IMR-90 (cell line): ENCODE data around the gene COL6A3. TPM values are rescaled to one million over a fixed set of nuclear protein-coding genes. Genes with fewer than 3 reads are reported as not detected.
A peak's percentile ranks its signal among the peaks of the same experiment; 100 is the strongest.

Experiments
- ATAC-seq: fragments of 200-7000 bp; cut with Tn5 transposase; 2 replicates; pipeline ENCODE4 v1.9.1; 2020; ENCODE audit warnings: low read depth, mild to moderate bottlenecking, moderate library complexity
- BruUV-seq: library from RNA; stranded (reverse); fragments of 400-500 nt; replicated peaks from 2 replicates; lab custom pipeline; 2021; lab: Mats Ljungman, UMichigan
- CTCF ChIA-PET: fragments of 300-600 bp; formaldehyde crosslinking; extraction: SDS; loops from one replicate; lab custom pipeline; 2021; ENCODE audit warnings: antibody characterized with exemption; lab: Yijun Ruan, JAX
- POLR2A ChIA-PET: fragments of 300-600 bp; sonication (Branson Sonifier 250); formaldehyde crosslinking; loops from one replicate; lab custom pipeline; 2022; ENCODE audit warnings: antibody characterized with exemption; ENCODE audit not compliant: unreplicated experiment; lab: Charles Lee
- DNase-seq: peaks from one replicate; pipeline ENCODE4 v3.0.0; 2013
- H2AFZ ChIP-seq: replicated peaks from 2 replicates; pipeline ENCODE3; 2013; ENCODE audit warnings: low read length, mild to moderate bottlenecking; ENCODE audit not compliant: poor library complexity
- H2AK5ac ChIP-seq: 2 replicates; pipeline ENCODE4 v1.6.1; 2013; ENCODE audit warnings: low read depth, low read length, inconsistent platforms
- H2AK9ac ChIP-seq: replicated peaks from 2 replicates; pipeline ENCODE3; 2013; ENCODE audit warnings: mild to moderate bottlenecking, low read depth, low read length, moderate library complexity; ENCODE audit not compliant: poor library complexity
- H2BK120ac ChIP-seq: 2 replicates; pipeline ENCODE4 v1.6.1; 2013; ENCODE audit warnings: low read depth, low read length, inconsistent platforms
- H2BK15ac ChIP-seq: 3 replicates; pipeline ENCODE4 v1.6.1; 2013; ENCODE audit warnings: low read depth, low read length, inconsistent platforms
- H2BK20ac ChIP-seq: 2 replicates; pipeline ENCODE4 v1.6.1; 2013; ENCODE audit warnings: low read depth, mild to moderate bottlenecking, inconsistent platforms, low read length, moderate library complexity
- H2BK5ac ChIP-seq: 2 replicates; pipeline ENCODE4 v1.6.1; 2013; ENCODE audit warnings: mild to moderate bottlenecking, low read depth, low read length, inconsistent platforms; ENCODE audit not compliant: poor library complexity, severe bottlenecking
- H3K14ac ChIP-seq: replicated peaks from 2 replicates; pipeline ENCODE4 v1.6.1; 2013; ENCODE audit warnings: low read depth, low read length, inconsistent platforms
- H3K18ac ChIP-seq: 2 replicates; pipeline ENCODE4 v1.6.1; 2013; ENCODE audit warnings: low read depth, low read length, control low read depth
- H3K23ac ChIP-seq: 2 replicates; pipeline ENCODE4 v1.6.1; 2013; ENCODE audit warnings: low read depth, low read length, inconsistent platforms
- H3K27ac ChIP-seq: 2 replicates; pipeline ENCODE4 v1.5.1; 2013; ENCODE audit warnings: mild to moderate bottlenecking, control low read depth, low read length; ENCODE audit not compliant: insufficient read depth
- H3K27me3 ChIP-seq: 2 replicates; pipeline ENCODE4 v1.6.1; 2013; ENCODE audit warnings: low read length; ENCODE audit not compliant: control insufficient read depth, insufficient read depth
- H3K36me3 ChIP-seq: 2 replicates; pipeline ENCODE4 v1.6.1; 2013; ENCODE audit warnings: low read length, mixed read lengths; ENCODE audit not compliant: control insufficient read depth, insufficient read depth
- H3K4ac ChIP-seq: 2 replicates; pipeline ENCODE4 v1.6.1; 2013; ENCODE audit warnings: low read depth, low read length, inconsistent platforms
- H3K4me1 ChIP-seq: 2 replicates; pipeline ENCODE4 v1.6.1; 2013; ENCODE audit warnings: low read length, mixed read lengths; ENCODE audit not compliant: control insufficient read depth, insufficient read depth
- H3K4me2 ChIP-seq: 2 replicates; pipeline ENCODE4 v1.6.1; 2013; ENCODE audit warnings: low read depth, mild to moderate bottlenecking, control low read depth, low read length, moderate library complexity
- H3K4me3 ChIP-seq: 2 replicates; pipeline ENCODE4 v1.5.1; 2013; ENCODE audit warnings: low read depth, mild to moderate bottlenecking, control low read depth, low read length, moderate library complexity; ENCODE audit not compliant: insufficient read depth
- H3K56ac ChIP-seq: 2 replicates; pipeline ENCODE4 v1.6.1; 2013; ENCODE audit warnings: low read length, inconsistent platforms; ENCODE audit not compliant: insufficient read depth; ENCODE audit errors: extremely low read depth
- H3K79me1 ChIP-seq, 2 experiments: 2 replicates each; pipeline ENCODE4 v1.6.1; 2013; ENCODE audit warnings: low read length in 2 of 2, inconsistent platforms in 1 of 2, low read depth in 1 of 2
- H3K9ac ChIP-seq: 2 replicates; pipeline ENCODE4 v1.6.1; 2013; ENCODE audit warnings: low read depth, low read length, control low read depth
- H3K9me1 ChIP-seq: 2 replicates; pipeline ENCODE4 v1.6.1; 2013; ENCODE audit warnings: low read length, inconsistent platforms; ENCODE audit not compliant: insufficient read depth
- H3K9me3 ChIP-seq: 2 replicates; pipeline ENCODE4 v1.6.1; 2013; ENCODE audit warnings: low read length; ENCODE audit not compliant: control insufficient read depth, insufficient read depth
- H4K20me1 ChIP-seq: 2 replicates; pipeline ENCODE4 v1.6.1; 2013; ENCODE audit warnings: low read length, inconsistent platforms; ENCODE audit not compliant: insufficient read depth
- H4K5ac ChIP-seq: 2 replicates; pipeline ENCODE4 v1.6.1; 2013; ENCODE audit warnings: mild to moderate bottlenecking, low read depth, low read length, control low read depth
- H4K8ac ChIP-seq, 2 experiments: 2 replicates each; pipeline ENCODE4 v1.6.1; 2013; ENCODE audit warnings: low read depth in 2 of 2, low read length in 2 of 2, control low read depth in 1 of 2, inconsistent platforms in 1 of 2
- H4K91ac ChIP-seq: 2 replicates; pipeline ENCODE4 v1.6.1; 2013; ENCODE audit warnings: low read depth, low read length, inconsistent platforms; ENCODE audit not compliant: insufficient read depth
- BHLHE40 ChIP-seq: fragments of 150-350 bp; IDR thresholded peaks from 2 replicates; pipeline ENCODE4 v1.6.1; 2016; ENCODE audit warnings: mild to moderate bottlenecking, low read depth, low read length
- CEBPB ChIP-seq: IDR thresholded peaks from 2 replicates; pipeline ENCODE4 v1.6.1; 2012; ENCODE audit warnings: low read depth, low read length, improper control_type of control experiment
- CHD1 ChIP-seq: IDR thresholded peaks from 2 replicates; pipeline ENCODE4 v1.6.1; 2012; ENCODE audit warnings: low read depth, low read length, improper control_type of control experiment
- FOS ChIP-seq: fragments of 150-350 bp; IDR thresholded peaks from 2 replicates; pipeline ENCODE4 v1.6.1; 2016; ENCODE audit warnings: low read depth, low read length
- MAFK ChIP-seq: IDR thresholded peaks from 2 replicates; pipeline ENCODE4 v1.6.1; 2012; ENCODE audit warnings: low read depth, low read length, improper control_type of control experiment
- MAZ ChIP-seq: IDR thresholded peaks from 2 replicates; pipeline ENCODE4 v1.6.1; 2012; ENCODE audit warnings: low read depth, mild to moderate bottlenecking, low read length, improper control_type of control experiment, moderate library complexity, borderline replicate concordance
- MXI1 ChIP-seq: IDR thresholded peaks from 2 replicates; pipeline ENCODE4 v1.6.1; 2012; ENCODE audit warnings: low read depth, mild to moderate bottlenecking, low read length, moderate library complexity, borderline replicate concordance
- NFE2L2 ChIP-seq: fragments of 150-350 bp; IDR thresholded peaks from 2 replicates; pipeline ENCODE4 v1.6.1; 2016; ENCODE audit warnings: low read depth, mild to moderate bottlenecking, low read length
- RAD21 ChIP-seq: IDR thresholded peaks from 2 replicates; pipeline ENCODE4 v1.6.1; 2012; ENCODE audit warnings: low read length, improper control_type of control experiment
- RCOR1 ChIP-seq: IDR thresholded peaks from 2 replicates; pipeline ENCODE4 v1.6.1; 2012; ENCODE audit warnings: mild to moderate bottlenecking, low read length, improper control_type of control experiment; ENCODE audit not compliant: insufficient replicate concordance
- RFX5 ChIP-seq: IDR thresholded peaks from 2 replicates; pipeline ENCODE4 v1.8.0; 2012; ENCODE audit warnings: low read depth, mild to moderate bottlenecking, low read length, moderate library complexity
- SMC3 ChIP-seq: fragments of 150-350 bp; IDR thresholded peaks from 2 replicates; pipeline ENCODE4 v1.6.1; 2016; ENCODE audit warnings: low read depth, mild to moderate bottlenecking, antibody characterized with exemption, low read length, moderate library complexity
- WGBS, 2 experiments: methylation state at CpG; one replicate each; pipeline versions ENCODE4 v1.1.5 to v1.1.7; 2013; ENCODE audit warnings: missing lambda C conversion rate in 2 of 2; ENCODE audit not compliant: insufficient read length in 1 of 2; ENCODE audit errors: extremely low coverage in 2 of 2; 5-methylcytosine and 5-hydroxymethylcytosine counted together
- dilution Hi-C: fragments of 300-500 bp; cut with HindIII; formaldehyde crosslinking; loops from one replicate; pipeline ENCODE4 v1.14.3; 2018; ENCODE audit warnings: low sequenced_read_pairs; ENCODE audit not compliant: unreplicated experiment
- in situ Hi-C: fragments of 300-500 bp; cut with MboI; formaldehyde crosslinking; loops from 3 replicates; pipeline ENCODE4 v1.14.3; 2019; ENCODE audit warnings: low sequenced_read_pairs, inconsistent platforms, mixed read lengths
- intact Hi-C: fragments of 100-400 bp; cut with micrococcal nuclease; formaldehyde crosslinking; loops from 2 replicates; pipeline ENCODE4 v1.10.0; 2022
- polyA plus RNA-seq, 3 experiments: library from polyadenylated mRNA; depleted of rRNA; stranded (reverse); fragments of >200 nt; gene quantifications; 2 replicates each; pipeline ENCODE4 v1.2.3, GENCODE V29; 2012; ENCODE audit warnings: low replicate concordance in 1 of 3
- total RNA-seq: library from RNA; depleted of rRNA; stranded (reverse); fragments of >200 nt; gene quantifications from 2 replicates; pipeline ENCODE4 v1.2.3, GENCODE V29; 2012
- TF ChIP-seq, protein P1 (sequence below): fragments of 150-350 bp; IDR thresholded peaks from 2 replicates; pipeline ENCODE4 v1.6.1; 2016; ENCODE audit warnings: low read depth, mild to moderate bottlenecking, low read length, moderate library complexity, borderline replicate concordance
- TF ChIP-seq, protein P2 (sequence below): fragments of 150-350 bp; IDR thresholded peaks from 2 replicates; pipeline ENCODE4 v1.6.1; 2017; ENCODE audit warnings: mild to moderate bottlenecking, antibody characterized with exemption, low read length, low read depth
- TF ChIP-seq, protein P3 (sequence below): conservative IDR thresholded peaks from 2 replicates; pipeline ENCODE4 v1.5.1; 2012; ENCODE audit warnings: mild to moderate bottlenecking, low read depth, low read length, improper control_type of control experiment

The COL6A3 gene
- total and polyA plus RNA-seq, 2 of the 4 experiments (the other 2 are of a cell fraction): 964 to 1,855 TPM

DNA sequence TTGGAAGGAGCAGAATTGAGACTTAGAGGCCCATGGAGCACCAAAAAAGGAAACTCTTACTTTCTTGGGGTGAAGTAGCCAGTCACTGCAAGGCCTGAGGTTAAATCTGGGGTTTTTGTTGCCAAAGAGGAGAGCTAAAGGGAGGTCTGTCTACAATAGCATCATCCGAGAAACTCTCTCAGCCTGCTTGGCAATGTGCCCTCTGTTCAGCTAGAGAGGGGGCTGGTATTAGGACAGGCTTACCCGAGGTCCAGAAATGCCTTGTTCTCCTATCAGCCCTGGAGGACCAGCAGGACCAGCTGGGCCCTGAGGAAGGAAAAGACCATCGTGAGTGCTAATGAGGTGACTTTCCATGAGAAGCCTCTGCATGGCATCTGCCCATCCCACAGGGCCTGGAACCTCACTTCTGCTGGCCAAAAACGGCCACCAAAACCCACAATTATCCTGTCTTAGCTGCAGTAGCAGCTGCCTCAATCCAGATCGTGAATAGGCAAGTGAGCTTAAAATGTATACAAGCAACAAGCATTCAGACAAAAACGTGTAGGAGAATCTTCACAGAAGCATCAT is 61.6 kb downstream of the COL6A3 start:
- Histone ChIP-seq H2BK5ac (peak overlapping the region; percentile 58), H3K36me3 (peaks cover 81% of the 10 kb centered on the region), H2AK5ac (peak overlapping the region; percentile 52; the same call in 1 of the 2 replicates), H3K23ac (peak overlapping the region; percentile 53; the same call in 1 of the 2 replicates), H3K27me3 (no peaks in the 10 kb centered on the region), H2AFZ (no peak overlapping the region), H2BK15ac (no peak overlapping the region), H2AK9ac (no peak overlapping the region), H4K20me1 (peaks cover 10% of the 10 kb centered on the region), H3K18ac (peak overlapping the region; percentile 52), H3K4me3 (no peak overlapping the region), H2BK120ac (peak overlapping the region; percentile 3; the same call in 1 of the 2 replicates), H4K91ac (no peak overlapping the region), H3K79me1 (peaks cover 44 to 83% of the 10 kb centered on the region in 2 experiments), H3K27ac (peak overlapping the region; percentile 66), H4K5ac (peak overlapping the region; percentile 62), H3K9ac (peak overlapping the region; percentile 15; the same call in 1 of the 2 replicates), H3K4me1 (peaks cover 9% of the 10 kb centered on the region), H3K4ac (peak overlapping the region; percentile 73; the same call in 1 of the 2 replicates), H3K4me2 (no peak overlapping the region), H2BK20ac (no peak overlapping the region), H3K9me1 (peaks cover 32% of the 10 kb centered on the region), H3K9me3 (no peaks in the 10 kb centered on the region), H4K8ac (peak overlapping the region; percentile 33 to 74; a peak in 3 of 4 replicates), H3K14ac (peak overlapping the region; percentile 75; the same call in 1 of the 2 replicates), H3K56ac (no peak overlapping the region)
- BruUV-seq: no TSS peak
- no peak for DNase-seq
- intact Hi-C loops (no loop called here), dilution Hi-C loops (no loop called here), in situ Hi-C loops (no loop called here)
- ChIA-PET POLR2A (no interaction called here), CTCF (interaction anchor here (1.0 kb wide), 1 partner anchor 160 kb away, joined by 3 read pairs; no protein-coding TSS in a partner anchor)
- ATAC-seq: no peak
- 61% methylated on average over 3 of the region's 6 CpGs; no CpG with 5 or more reads in 1 of the 2 experiments for WGBS, 2 experiments
- no peak for TF ChIP-seq MAZ
- no peak for TF ChIP-seq RCOR1
- TF ChIP-seq CHD1: no peak
- TF ChIP-seq, protein P1, sequence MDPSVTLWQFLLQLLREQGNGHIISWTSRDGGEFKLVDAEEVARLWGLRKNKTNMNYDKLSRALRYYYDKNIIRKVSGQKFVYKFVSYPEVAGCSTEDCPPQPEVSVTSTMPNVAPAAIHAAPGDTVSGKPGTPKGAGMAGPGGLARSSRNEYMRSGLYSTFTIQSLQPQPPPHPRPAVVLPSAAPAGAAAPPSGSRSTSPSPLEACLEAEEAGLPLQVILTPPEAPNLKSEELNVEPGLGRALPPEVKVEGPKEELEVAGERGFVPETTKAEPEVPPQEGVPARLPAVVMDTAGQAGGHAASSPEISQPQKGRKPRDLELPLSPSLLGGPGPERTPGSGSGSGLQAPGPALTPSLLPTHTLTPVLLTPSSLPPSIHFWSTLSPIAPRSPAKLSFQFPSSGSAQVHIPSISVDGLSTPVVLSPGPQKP: no peak
- TF ChIP-seq BHLHE40: no peak
- no peak for TF ChIP-seq NFE2L2
- no peak for TF ChIP-seq CEBPB
- TF ChIP-seq RAD21: no peak
- TF ChIP-seq, protein P2, sequence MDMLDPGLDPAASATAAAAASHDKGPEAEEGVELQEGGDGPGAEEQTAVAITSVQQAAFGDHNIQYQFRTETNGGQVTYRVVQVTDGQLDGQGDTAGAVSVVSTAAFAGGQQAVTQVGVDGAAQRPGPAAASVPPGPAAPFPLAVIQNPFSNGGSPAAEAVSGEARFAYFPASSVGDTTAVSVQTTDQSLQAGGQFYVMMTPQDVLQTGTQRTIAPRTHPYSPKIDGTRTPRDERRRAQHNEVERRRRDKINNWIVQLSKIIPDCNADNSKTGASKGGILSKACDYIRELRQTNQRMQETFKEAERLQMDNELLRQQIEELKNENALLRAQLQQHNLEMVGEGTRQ: no peak
- no peak for TF ChIP-seq FOS
- no peak for TF ChIP-seq SMC3
- TF ChIP-seq RFX5: no peak
- TF ChIP-seq MXI1: no peak
- TF ChIP-seq MAFK: no peak
- TF ChIP-seq, protein P3, sequence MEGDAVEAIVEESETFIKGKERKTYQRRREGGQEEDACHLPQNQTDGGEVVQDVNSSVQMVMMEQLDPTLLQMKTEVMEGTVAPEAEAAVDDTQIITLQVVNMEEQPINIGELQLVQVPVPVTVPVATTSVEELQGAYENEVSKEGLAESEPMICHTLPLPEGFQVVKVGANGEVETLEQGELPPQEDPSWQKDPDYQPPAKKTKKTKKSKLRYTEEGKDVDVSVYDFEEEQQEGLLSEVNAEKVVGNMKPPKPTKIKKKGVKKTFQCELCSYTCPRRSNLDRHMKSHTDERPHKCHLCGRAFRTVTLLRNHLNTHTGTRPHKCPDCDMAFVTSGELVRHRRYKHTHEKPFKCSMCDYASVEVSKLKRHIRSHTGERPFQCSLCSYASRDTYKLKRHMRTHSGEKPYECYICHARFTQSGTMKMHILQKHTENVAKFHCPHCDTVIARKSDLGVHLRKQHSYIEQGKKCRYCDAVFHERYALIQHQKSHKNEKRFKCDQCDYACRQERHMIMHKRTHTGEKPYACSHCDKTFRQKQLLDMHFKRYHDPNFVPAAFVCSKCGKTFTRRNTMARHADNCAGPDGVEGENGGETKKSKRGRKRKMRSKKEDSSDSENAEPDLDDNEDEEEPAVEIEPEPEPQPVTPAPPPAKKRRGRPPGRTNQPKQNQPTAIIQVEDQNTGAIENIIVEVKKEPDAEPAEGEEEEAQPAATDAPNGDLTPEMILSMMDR: no peak
